ENCODE results near the gene CTDSP2. TPM values are rescaled to one million over a fixed set of nuclear protein-coding genes. Genes with fewer than 3 reads are reported as not detected.

The CTDSP2 gene
- polyA plus RNA-seq, 2 of the 4 experiments (the other 2 are of a cell fraction): 31.3 to 87.7 TPM

- Histone ChIP-seq H3K4me2 (no peak overlapping the region), H3K9me3 (no peaks in the 10 kb centered on the region), H3K27ac (peak overlapping the region in 1 of 2 experiments; percentile 5; a peak in 1 of 6 replicates), H3K4me1 (peaks cover 15% of the 10 kb centered on the region), H3K4me3 (no peak overlapping the region)
- WGBS (ENCODE audit: missing lambda C conversion rate): 78% methylated on average over 11 of the region's 11 CpGs
- CTCF ChIA-PET: interaction anchor here (0.7 to 2.1 kb wide), 5 partner anchors 9 to 37 kb away, joined by 3 to 7 read pairs (median 3); no protein-coding TSS in a partner anchor
- DNase-seq (ENCODE audit: low read depth in 1 of 2, low spot score in 1 of 2) (no peak), FAIRE-seq (no peak), ATAC-seq (no peak)
- POLR2A ChIA-PET: no interaction called here
- TF ChIP-seq HES2 (IDR thresholded peaks at IDR 0.05) (no peak), FOXS1 (CRISPR knock-in tag; IDR thresholded peaks at IDR 0.05) (no peak), ZNF302 (CRISPR knock-in tag; IDR thresholded peaks at IDR 0.05) (no peak), MAZ (IDR thresholded peaks at IDR 0.05; ENCODE audit: borderline replicate concordance, low read depth, low read length) (no peak), ESRRA (IDR thresholded peaks at IDR 0.05; ENCODE audit: borderline replicate concordance, low read length) (no peak), REST (IDR thresholded peaks at IDR 0.05) (no peak), USF2 (IDR thresholded peaks at IDR 0.05) (no peak), JUNB (IDR thresholded peaks at IDR 0.05) (no peak), HOXB13 (CRISPR knock-in tag; IDR thresholded peaks at IDR 0.05; ENCODE audit: low read depth) (no peak), HEYL (CRISPR knock-in tag; IDR thresholded peaks at IDR 0.05) (no peak), RNF2 (IDR thresholded peaks at IDR 0.05; ENCODE audit: borderline replicate concordance, low read depth) (no peak), ELK1 (IDR thresholded peaks at IDR 0.05; ENCODE audit: low read depth, low read length) (no peak), EHF (CRISPR knock-in tag; IDR thresholded peaks at IDR 0.05) (no peak), MYC (IDR thresholded peaks at IDR 0.05; ENCODE audit: borderline replicate concordance, low read length) (no peak), MAX (IDR thresholded peaks at IDR 0.05) (no peak), FOSL2 (IDR thresholded peaks at IDR 0.05) (no peak), FOSL2 (CRISPR knock-in tag; IDR thresholded peaks at IDR 0.05) (no peak), KDM5A (IDR thresholded peaks at IDR 0.05) (no peak), POLR2A (IDR thresholded peaks at IDR 0.05; ENCODE audit: low read length) (no peak)
Observed at GRCh38 chr12:57868851-57869268, 22.3 kb upstream of the CTDSP2 start.

- Histone ChIP-seq H3K27ac (no peak overlapping the region), H3K4me3 (no peak overlapping the region), H3K9me3 (no peaks in the 10 kb centered on the region), H3K4me1 (peaks cover 15% of the 10 kb centered on the region), H3K4me2 (no peak overlapping the region)
- FAIRE-seq (no peak), ATAC-seq (no peak), DNase-seq (ENCODE audit: low read depth in 1 of 2, low spot score in 1 of 2) (no peak)
- CTCF ChIA-PET: interaction anchor here (0.9 to 2.1 kb wide), 6 partner anchors 8 to 38 kb away, joined by 3 to 14 read pairs (median 6); no protein-coding TSS in a partner anchor
- WGBS (ENCODE audit: missing lambda C conversion rate): 63% methylated on average over 3 of the region's 3 CpGs
- TF ChIP-seq HES2 (IDR thresholded peaks at IDR 0.05) (no peak), MYC (IDR thresholded peaks at IDR 0.05; ENCODE audit: borderline replicate concordance, low read length) (no peak), RFX5 (IDR thresholded peaks at IDR 0.05) (no peak), NFE2L2 (conservative IDR thresholded peaks at IDR 0.05; ENCODE audit: low read length) (no peak), HOXB5 (CRISPR knock-in tag; IDR thresholded peaks at IDR 0.05) (no peak), NR3C1 (IDR thresholded peaks at IDR 0.05) (no peak), FOSB (CRISPR knock-in tag; IDR thresholded peaks at IDR 0.05) (no peak), EP300 (IDR thresholded peaks at IDR 0.05) (no peak), BCL3 (IDR thresholded peaks at IDR 0.05) (no peak), CEBPB (IDR thresholded peaks at IDR 0.05) (no peak), FOXS1 (CRISPR knock-in tag; IDR thresholded peaks at IDR 0.05) (no peak), JUNB (IDR thresholded peaks at IDR 0.05) (no peak), E2F6 (IDR thresholded peaks at IDR 0.05; ENCODE audit: borderline replicate concordance, low read depth) (no peak), RNF2 (IDR thresholded peaks at IDR 0.05; ENCODE audit: borderline replicate concordance, low read depth) (no peak), ZNF302 (CRISPR knock-in tag; IDR thresholded peaks at IDR 0.05) (no peak), BHLHE40 (IDR thresholded peaks at IDR 0.05; ENCODE audit: low read depth, low read length) (no peak), SREBF2 (IDR thresholded peaks at IDR 0.05) (no peak), CHD4 (IDR thresholded peaks at IDR 0.05; ENCODE audit: borderline replicate concordance) (no peak)
- POLR2A ChIA-PET: interaction anchor here (0.7 kb wide), 1 partner anchor 162 kb away, joined by 4 read pairs; no protein-coding TSS in a partner anchor
Observed at GRCh38 chr12:57868221-57868620, 21.7 kb upstream of the CTDSP2 start.
